Left ventricle myocardium inferior (tissue), 1 donor: ENCODE measurements around the gene KPNA4. TPM values are rescaled to one million over a fixed set of nuclear protein-coding genes. Genes with fewer than 3 reads are reported as not detected.

Experiments used
- DNase-seq: peaks from one replicate; pipeline ENCODE4 v3.0.0-alpha.2; 2020
- H3K27ac ChIP-seq: fragments of 200-600 bp; replicated peaks from 2 replicates; pipeline ENCODE4 v1.8.0; 2021
- H3K27me3 ChIP-seq: fragments of 200-600 bp; 2 replicates; pipeline ENCODE4 v1.8.0; 2021; ENCODE audit warnings: low read depth
- H3K36me3 ChIP-seq: fragments of 200-600 bp; 2 replicates; pipeline ENCODE4 v1.8.0; 2021
- H3K4me1 ChIP-seq: fragments of 200-600 bp; 2 replicates; pipeline ENCODE4 v1.8.0; 2021
- H3K4me3 ChIP-seq: fragments of 200-600 bp; 2 replicates; pipeline ENCODE4 v1.8.0; 2021; ENCODE audit warnings: mild to moderate bottlenecking, moderate library complexity
- H3K9me3 ChIP-seq: fragments of 200-600 bp; replicated peaks from 2 replicates; pipeline ENCODE4 v1.8.0; 2021
- intact Hi-C: fragments of 100-400 bp; cut with micrococcal nuclease; formaldehyde crosslinking; loops from one replicate; pipeline ENCODE4 v1.11.0; 2022
- total RNA-seq: library from RNA; stranded (reverse); fragmentation: NEBNext Ultra II Directional; extraction: Animal tissue kit (Norgen Biotek cat#: 25700); gene quantifications from one replicate; pipeline ENCODE4 v1.2.1, GENCODE V29; 2021
- TF ChIP-seq, protein P1 (sequence below): fragments of 200-600 bp; IDR thresholded peaks from 2 replicates; pipeline ENCODE4 v1.8.0; 2021; ENCODE audit warnings: antibody characterized with exemption, mild to moderate bottlenecking, borderline replicate concordance
- donor health status: DM: no; HTN: yes; CAD: no; lungs with severe emphysema.

Gene KPNA4
- total RNA-seq, 1 donor from 2014 or later: 130 TPM

DNA sequence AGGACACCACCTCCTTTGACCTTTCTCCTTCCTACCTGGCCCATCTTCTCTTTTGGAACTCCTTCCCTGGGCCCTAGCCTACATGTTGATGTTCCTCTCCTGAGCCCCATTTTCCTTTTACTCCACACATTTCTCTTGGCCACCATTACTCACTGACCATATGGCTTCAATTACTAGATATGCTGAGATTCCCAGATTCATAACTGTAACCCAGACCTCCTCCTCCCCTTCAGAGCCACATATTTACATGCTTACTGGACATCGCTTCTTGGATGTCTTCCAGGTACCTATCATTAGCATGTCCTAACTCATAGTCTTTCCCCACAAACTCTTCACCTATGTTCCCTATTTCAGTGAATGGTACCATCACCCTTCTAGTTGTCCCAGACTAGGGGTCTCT lies 91.4 kb downstream of the KPNA4 start:
- H3K9me3 ChIP-seq: peaks cover 16% of the 10 kb centered on the region
- no peaks in the 10 kb centered on the region for H3K4me1 ChIP-seq
- no peak for DNase-seq
- no peak overlapping the region for H3K27ac ChIP-seq
- peaks cover 45% of the 10 kb centered on the region for H3K27me3 ChIP-seq
- no peaks in the 10 kb centered on the region for H3K36me3 ChIP-seq
- intact Hi-C loops: no loop called here
- no peak overlapping the region for H3K4me3 ChIP-seq
- TF ChIP-seq, protein P1, sequence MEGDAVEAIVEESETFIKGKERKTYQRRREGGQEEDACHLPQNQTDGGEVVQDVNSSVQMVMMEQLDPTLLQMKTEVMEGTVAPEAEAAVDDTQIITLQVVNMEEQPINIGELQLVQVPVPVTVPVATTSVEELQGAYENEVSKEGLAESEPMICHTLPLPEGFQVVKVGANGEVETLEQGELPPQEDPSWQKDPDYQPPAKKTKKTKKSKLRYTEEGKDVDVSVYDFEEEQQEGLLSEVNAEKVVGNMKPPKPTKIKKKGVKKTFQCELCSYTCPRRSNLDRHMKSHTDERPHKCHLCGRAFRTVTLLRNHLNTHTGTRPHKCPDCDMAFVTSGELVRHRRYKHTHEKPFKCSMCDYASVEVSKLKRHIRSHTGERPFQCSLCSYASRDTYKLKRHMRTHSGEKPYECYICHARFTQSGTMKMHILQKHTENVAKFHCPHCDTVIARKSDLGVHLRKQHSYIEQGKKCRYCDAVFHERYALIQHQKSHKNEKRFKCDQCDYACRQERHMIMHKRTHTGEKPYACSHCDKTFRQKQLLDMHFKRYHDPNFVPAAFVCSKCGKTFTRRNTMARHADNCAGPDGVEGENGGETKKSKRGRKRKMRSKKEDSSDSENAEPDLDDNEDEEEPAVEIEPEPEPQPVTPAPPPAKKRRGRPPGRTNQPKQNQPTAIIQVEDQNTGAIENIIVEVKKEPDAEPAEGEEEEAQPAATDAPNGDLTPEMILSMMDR: no peak

GRCh38 chr3:160473221-160473620 lies 92.2 kb downstream of the KPNA4 start:
- intact Hi-C loops: no loop called here
- no peak for DNase-seq
- Histone ChIP-seq H3K9me3 (peaks cover 16% of the 10 kb centered on the region), H3K4me1 (no peaks in the 10 kb centered on the region), H3K27me3 (peaks cover 45% of the 10 kb centered on the region), H3K4me3 (no peak overlapping the region), H3K36me3 (no peaks in the 10 kb centered on the region), H3K27ac (no peak overlapping the region)
- TF ChIP-seq, protein P1: no peak

GRCh38 chr3:160472344-160472743 lies 93.0 kb downstream of the KPNA4 start:
- no peak overlapping the region for H3K27ac ChIP-seq
- H3K9me3 ChIP-seq: peaks cover 16% of the 10 kb centered on the region
- DNase-seq: no peak
- peaks cover 45% of the 10 kb centered on the region for H3K27me3 ChIP-seq
- no peak overlapping the region for H3K4me3 ChIP-seq
- no peaks in the 10 kb centered on the region for H3K36me3 ChIP-seq
- no peaks in the 10 kb centered on the region for H3K4me1 ChIP-seq
- intact Hi-C loops: no loop called here
- TF ChIP-seq, protein P1: no peak

GRCh38 chr3:160471892-160472291 lies 93.5 kb downstream of the KPNA4 start:
- H3K9me3 ChIP-seq: peaks cover 16% of the 10 kb centered on the region
- peaks cover 45% of the 10 kb centered on the region for H3K27me3 ChIP-seq
- no peak overlapping the region for H3K4me3 ChIP-seq
- H3K36me3 ChIP-seq: no peaks in the 10 kb centered on the region
- H3K27ac ChIP-seq: no peak overlapping the region
- TF ChIP-seq, protein P1: no peak
- intact Hi-C loops: no loop called here
- DNase-seq: no peak
- H3K4me1 ChIP-seq: no peaks in the 10 kb centered on the region

DNA sequence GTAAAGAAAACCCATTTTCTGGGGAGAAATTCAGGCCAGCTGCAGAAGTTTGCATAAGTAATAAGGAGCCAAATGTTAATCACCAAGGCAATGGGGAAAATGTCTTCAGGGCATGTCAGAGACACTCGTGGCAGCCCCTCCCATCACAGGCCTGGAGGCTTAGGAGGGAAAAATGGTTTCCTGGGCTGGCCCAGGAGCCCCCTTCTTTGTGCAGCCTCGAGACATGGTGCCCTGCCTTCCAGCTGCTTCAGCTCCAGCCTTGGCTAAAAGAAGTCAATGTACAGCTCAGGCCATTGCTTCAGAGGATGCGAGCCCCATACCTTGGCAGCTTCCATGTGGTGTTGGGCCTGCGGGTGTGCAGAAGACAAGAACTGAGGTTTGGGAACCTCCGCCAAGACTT lies 95.2 kb downstream of the KPNA4 start:
- TF ChIP-seq, protein P1: no peak

GRCh38 chr3:160464971-160465370 lies 100.4 kb downstream of the KPNA4 start:
- H3K27ac ChIP-seq: no peak overlapping the region
- no peaks in the 10 kb centered on the region for H3K36me3 ChIP-seq
- H3K4me1 ChIP-seq: no peaks in the 10 kb centered on the region
- peaks cover 2% of the 10 kb centered on the region for H3K9me3 ChIP-seq
- intact Hi-C loops: no loop called here
- peaks cover 2% of the 10 kb centered on the region for H3K27me3 ChIP-seq
- TF ChIP-seq, protein P1: no peak
- no peak overlapping the region for H3K4me3 ChIP-seq
- DNase-seq: no peak

More for the DNA sequence above, 95.2 kb downstream of the KPNA4 start:
- Histone ChIP-seq H3K27ac (no peak overlapping the region), H3K4me3 (no peak overlapping the region), H3K27me3 (peaks cover 37% of the 10 kb centered on the region), H3K36me3 (no peaks in the 10 kb centered on the region), H3K4me1 (no peaks in the 10 kb centered on the region), H3K9me3 (peaks cover 16% of the 10 kb centered on the region)
- DNase-seq: no peak
- intact Hi-C loops: no loop called here
